ENCODE measurements around the gene PCDHGA10.

DNA sequence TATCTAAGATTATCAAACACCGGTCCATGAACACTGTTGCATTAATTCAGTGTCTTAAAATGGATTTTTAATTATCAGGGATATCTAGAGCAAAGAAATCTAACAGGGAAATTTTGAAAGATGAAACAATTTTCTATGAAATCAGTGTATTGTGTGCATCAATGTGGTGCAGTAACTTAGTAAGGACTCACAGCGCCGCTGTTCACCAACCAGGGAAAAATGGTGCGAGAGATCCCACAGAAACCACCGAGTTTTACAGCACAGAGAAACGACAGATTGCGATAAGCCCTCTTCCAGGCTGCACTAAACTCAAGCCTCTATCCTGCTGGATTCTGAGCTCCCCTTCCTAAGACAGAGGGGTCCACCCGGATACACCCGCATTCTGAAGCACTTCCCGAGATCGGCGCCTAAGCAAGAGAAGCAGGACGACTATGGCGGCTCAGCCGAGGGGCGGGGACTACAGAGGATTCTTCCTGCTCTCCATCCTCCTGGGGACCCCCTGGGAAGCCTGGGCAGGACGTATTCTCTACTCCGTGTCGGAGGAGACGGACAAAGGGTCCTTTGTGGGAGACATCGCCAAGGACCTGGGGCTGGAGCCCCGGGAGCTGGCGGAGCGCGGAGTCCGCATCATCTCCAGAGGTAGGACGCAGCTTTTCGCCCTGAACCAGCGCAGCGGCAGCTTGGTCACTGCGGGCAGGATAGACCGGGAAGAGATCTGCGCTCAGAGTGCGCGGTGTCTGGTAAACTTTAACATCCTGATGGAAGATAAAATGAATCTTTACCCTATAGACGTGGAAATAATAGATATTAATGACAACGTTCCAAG, 30.1 kb upstream of the PCDHGA10 start, which contains the start of gene PCDHGA7:
- TF ChIP-seq, protein P1, sequence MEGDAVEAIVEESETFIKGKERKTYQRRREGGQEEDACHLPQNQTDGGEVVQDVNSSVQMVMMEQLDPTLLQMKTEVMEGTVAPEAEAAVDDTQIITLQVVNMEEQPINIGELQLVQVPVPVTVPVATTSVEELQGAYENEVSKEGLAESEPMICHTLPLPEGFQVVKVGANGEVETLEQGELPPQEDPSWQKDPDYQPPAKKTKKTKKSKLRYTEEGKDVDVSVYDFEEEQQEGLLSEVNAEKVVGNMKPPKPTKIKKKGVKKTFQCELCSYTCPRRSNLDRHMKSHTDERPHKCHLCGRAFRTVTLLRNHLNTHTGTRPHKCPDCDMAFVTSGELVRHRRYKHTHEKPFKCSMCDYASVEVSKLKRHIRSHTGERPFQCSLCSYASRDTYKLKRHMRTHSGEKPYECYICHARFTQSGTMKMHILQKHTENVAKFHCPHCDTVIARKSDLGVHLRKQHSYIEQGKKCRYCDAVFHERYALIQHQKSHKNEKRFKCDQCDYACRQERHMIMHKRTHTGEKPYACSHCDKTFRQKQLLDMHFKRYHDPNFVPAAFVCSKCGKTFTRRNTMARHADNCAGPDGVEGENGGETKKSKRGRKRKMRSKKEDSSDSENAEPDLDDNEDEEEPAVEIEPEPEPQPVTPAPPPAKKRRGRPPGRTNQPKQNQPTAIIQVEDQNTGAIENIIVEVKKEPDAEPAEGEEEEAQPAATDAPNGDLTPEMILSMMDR (IDR thresholded peaks at IDR 0.05), result no peak
- TF ChIP-seq POLR2A (IDR thresholded peaks at IDR 0.05), result no peak
